ENCODE measurements around the gene BRAF.
"Not testable (repeated sequence)": the region's sequence is repeated elsewhere in the genome, so short reads cannot be mapped to it uniquely, and the experiment has no call there.

- TF ChIP-seq EZH2 (IDR thresholded peaks at IDR 0.05; ENCODE audit: borderline replicate concordance); CTCF (IDR thresholded peaks at IDR 0.05; ENCODE audit: poor library complexity): not testable (repeated sequence)
These were observed 11.2 kb downstream of the BRAF start for GRCh38 chr7:140913596-140913928.
